HG03025 (cell line): ENCODE results near the gene EMX2.

Source experiments
- ATAC-seq: cut with Tn5 transposase; IDR thresholded peaks from one replicate; pipeline ENCODE4 v1.9.1; 2021; ENCODE audit warnings: mild to moderate bottlenecking, moderate library complexity; ENCODE audit not compliant: unreplicated experiment, low FRiP score

Gene EMX2

GRCh38 chr10:117543225-117544003, 868 bp downstream of the EMX2 start:
- no peak for ATAC-seq

- ATAC-seq, result no peak
Measured at GRCh38 chr10:117544004-117544701, 1.6 kb downstream of the EMX2 start.

- ATAC-seq, result no peak
Measured at GRCh38 chr10:117544711-117545140, 2.2 kb downstream of the EMX2 start.

DNA sequence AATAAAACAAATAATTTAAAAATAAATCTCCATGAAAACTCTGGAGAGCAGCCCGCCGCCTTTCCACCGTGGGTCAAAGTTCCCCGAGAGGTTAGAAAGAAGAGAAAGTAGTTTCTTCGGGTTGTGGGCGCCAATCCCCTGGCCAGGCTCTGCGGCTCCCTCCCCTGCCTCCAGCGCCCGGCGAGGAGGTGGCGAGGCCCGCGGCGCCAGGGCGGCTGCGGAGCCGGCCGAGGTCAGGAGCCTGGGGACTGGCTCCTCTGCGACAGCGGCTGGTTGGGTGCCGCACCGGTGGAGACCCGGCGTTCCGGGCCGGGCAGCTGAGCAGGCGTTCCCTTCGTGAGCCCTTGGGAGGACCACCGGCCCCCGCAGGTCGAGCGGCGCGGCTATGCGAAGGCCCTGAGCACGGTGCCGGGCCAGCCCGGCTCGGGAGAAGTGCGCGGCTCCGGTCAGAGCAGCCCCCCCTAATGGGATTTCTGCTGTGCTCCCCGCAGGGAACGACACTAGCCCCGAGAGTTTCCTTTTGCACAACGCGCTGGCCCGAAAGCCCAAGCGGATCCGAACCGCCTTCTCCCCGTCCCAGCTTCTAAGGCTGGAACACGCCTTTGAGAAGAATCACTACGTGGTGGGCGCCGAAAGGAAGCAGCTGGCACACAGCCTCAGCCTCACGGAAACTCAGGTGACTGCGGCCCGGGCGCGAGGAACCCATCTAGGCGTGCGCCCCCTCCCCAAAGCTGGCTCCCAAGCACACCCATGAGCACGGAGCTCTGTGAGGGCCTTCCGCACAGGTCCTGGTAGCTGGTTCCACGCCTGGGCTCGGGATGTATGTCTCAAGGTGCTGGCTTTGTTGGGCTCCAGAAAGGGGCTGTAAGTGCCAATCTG, 2.8 kb downstream of the EMX2 start:
- ATAC-seq, result no peak

DNA sequence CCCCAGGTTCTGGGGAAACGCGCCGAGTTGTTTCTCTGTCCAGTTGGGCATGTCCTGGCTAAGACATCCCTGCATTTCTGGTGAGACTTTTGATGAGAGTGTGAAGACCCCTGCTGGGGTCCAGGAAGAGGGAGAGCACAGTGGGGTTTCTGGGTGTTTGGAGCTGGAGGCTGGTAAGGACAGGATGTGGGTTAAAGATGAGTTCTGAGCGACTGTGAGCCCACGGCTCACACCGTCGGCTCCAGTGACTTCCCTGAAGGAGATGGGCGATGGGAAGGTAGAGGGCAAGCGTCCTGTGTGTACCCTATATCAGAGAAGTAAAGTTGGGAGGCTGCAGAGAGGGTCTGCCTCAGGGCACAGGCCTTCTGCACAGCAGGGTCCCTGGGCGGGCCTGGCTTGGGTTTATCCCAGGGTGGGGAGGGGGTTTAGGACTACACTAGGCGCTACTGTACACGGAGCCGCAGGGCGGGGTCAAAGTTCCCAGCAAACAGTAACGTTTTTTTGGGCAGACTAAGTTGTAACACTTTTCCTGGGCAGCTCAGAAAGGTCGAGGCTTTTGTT, 3.6 kb downstream of the EMX2 start:
- no peak for ATAC-seq

DNA sequence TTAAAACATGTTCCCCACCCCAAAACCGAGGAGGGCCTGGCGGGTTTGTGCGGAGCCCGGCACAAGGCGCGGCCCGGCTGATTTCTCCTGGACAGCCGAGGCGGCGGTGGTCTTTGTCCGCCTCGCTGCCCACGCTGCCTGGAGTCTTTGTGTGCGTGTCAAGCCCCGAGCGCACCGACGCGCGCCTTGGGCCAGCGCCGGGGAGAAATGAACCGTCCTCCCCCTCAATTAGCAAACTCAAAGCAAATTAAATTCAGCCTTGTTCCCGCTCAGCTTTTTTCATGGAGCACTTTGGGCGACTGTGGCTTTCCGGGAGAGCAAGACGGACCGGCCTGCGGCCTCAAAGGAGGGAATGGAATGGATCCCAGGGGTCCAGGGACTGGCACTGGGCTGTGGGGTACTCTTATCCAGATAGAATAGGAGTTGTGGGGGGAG, 4.1 kb downstream of the EMX2 start:
- no peak for ATAC-seq

GRCh38 chr10:117547016-117547715, 4.6 kb downstream of the EMX2 start:
- ATAC-seq, result no peak

- ATAC-seq, result no peak
Measured at GRCh38 chr10:117547716-117548668, 5.4 kb downstream of the EMX2 start.

- no peak for ATAC-seq
Measured at GRCh38 chr10:117549100-117549585, 6.6 kb downstream of the EMX2 start.

- ATAC-seq, result no peak
Measured at GRCh38 chr10:117550076-117550475, 7.5 kb downstream of the EMX2 start.

- ATAC-seq, result no peak
Measured at GRCh38 chr10:117550599-117551329, 8.2 kb downstream of the EMX2 start.

DNA sequence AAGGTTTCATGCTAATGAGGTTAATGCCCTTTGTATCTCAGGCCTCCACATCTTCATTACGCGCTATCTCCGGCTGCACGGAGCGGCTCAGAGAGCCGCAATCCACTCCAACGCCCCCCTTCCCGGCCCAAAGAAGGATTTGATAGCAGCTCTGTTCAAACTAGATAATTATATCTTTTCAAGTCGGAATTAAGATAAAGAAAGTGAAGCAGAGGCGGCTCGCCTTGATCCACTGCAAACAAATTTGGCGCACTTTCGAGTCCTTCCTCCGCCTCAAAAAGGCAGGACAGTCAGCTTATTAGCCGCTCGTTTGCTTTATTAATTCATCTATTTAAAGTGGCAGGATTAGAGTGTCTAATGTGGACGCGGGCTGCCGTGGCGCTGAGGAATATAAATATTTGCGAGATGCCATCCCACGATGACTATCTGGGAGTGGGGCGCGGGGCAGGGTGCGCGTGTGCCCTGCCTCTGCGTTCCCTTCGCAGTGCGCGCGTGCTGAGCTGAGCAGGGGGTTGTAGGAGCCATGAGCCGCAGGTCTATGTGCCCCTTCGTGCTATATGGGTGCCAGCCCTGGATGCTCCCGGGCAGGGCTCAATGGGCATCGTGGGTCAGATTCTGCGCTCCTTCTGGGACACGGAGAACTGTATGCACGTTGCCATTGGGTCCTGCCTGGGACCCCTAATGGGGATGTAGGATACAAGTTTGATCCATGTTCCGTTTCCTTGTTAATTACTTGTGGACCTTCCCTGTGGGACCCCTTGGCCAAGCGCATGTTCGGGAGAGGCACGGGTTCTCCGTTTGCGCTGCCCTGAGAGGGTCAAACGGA, 9.0 kb downstream of the EMX2 start:
- no peak for ATAC-seq

DNA sequence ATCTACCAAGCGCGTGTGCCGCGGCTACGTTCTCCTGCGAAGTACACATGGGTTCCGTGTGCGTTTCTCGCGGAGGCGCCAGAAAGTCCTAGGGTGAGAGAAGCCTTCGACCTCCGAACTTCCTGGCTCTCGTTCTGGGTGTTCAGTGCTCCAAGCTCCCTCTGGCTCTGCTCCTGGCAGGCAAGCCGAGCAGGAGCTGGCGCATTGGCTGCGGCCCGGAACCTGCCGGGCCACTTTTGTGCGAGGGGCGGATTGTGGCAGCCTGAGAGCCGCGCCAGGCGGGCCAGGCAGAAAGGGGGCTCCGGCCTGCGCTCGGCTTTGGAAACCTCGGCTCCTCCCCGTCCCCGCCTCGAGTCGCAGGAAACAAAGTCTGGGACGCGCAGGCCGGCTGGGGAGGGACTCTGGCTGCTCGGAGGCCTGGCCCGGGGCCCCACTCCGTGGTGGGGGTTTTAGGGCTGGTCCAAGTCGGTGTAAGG, 9.6 kb downstream of the EMX2 start:
- ATAC-seq, result no peak

DNA sequence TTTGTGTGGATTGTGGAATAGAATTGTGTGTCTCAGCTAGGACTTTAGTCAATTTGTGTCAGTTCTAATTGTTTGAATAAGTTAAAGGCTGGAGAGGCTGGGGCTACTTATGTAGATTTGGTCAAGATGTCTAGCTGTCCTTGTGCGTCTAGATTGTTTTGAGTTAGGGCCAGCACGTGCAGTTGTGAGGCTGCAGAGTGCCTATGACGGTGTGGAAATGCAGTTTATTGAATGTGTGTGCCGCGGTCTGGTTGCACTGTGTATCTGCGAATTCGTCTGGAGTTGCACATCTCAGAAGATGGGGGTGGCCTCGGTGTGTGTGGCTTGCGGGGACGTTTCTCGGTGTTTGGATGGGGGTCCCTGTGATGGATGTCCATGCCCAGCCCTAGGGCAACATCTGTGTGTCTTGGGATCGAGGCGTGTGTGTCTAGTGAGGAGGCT, 10.2 kb downstream of the EMX2 start:
- no peak for ATAC-seq

DNA sequence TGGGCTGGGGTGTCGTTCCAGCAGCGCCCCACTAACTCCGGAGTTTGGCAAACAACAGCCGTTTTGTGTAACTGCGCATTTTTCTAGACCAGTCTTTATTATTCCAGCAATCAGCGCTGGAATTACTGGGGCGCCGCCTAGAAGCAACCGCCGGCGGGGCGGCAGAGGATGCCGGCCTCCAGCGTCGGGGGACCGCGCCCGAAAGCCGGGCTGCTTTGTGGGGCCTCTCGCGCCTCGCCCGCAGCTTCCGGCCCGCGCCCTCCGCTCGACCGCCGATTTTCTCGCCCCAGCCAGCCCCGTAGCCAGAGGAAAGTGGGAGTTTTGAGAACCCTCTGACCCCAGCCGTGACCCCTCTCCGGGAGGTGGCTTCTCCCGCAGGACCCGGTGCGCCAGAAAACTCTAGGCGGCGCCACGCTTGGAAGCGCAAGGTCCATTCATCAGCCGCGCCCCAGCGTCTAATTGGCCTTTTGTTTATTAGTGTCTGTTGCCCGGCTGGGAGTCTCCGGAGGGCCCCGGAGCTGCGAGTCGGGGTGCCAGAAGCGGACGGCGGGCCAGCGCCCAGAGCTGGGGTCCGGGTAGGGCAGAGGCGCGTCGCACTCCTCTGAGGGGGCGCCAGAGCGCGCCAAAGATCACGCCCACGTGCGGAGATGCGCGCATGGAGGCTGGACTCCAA, 10.7 kb downstream of the EMX2 start:
- ATAC-seq, result no peak

DNA sequence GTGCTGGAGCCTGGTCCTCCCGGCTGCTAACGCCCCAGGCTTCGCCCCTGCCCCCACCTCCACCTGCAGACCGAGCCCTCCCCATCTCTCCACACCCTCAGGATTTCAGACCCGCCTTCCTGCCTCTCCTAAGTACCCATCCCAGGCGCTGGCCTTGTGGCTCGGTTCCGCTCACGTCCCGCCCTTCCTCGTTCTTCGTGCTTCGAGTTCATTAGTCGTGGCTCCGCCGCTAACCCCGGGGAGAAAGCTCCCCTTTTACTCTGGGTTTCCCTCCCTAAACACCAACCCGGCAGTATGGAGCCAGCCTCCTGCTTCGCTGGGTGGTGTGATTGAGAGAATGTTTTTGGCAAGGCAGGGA, 11.2 kb downstream of the EMX2 start:
- no peak for ATAC-seq
